GM10847 (cell line): ENCODE results near the gene OGFOD2.

ENCODE experiments used
- POLR2A ChIP-seq: IDR thresholded peaks from 2 replicates; pipeline ENCODE4 v1.6.1; 2011; ENCODE audit not compliant: insufficient read length; ENCODE audit errors: extremely low read depth

Gene OGFOD2

DNA sequence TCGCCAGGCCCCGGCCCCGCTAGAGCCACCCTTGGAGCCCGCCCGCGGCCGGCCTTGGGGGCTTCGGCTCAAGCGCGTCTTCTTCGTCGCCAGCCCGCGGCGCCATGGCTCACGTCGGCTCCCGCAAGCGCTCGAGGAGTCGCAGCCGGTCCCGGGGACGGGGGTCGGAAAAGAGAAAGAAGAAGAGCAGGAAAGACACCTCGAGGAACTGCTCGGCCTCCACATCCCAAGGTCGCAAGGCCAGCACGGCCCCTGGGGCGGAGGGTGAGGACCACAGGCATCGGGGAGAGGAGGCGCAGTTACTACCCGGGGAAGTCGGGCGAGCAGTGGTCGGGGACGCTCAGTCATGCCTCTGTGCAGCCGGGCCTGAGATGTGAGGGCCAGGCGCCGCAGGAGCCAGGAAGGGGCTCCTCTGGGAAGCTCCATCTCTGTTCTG, 6.0 kb downstream of the OGFOD2 start:
- no peak for TF ChIP-seq POLR2A

DNA sequence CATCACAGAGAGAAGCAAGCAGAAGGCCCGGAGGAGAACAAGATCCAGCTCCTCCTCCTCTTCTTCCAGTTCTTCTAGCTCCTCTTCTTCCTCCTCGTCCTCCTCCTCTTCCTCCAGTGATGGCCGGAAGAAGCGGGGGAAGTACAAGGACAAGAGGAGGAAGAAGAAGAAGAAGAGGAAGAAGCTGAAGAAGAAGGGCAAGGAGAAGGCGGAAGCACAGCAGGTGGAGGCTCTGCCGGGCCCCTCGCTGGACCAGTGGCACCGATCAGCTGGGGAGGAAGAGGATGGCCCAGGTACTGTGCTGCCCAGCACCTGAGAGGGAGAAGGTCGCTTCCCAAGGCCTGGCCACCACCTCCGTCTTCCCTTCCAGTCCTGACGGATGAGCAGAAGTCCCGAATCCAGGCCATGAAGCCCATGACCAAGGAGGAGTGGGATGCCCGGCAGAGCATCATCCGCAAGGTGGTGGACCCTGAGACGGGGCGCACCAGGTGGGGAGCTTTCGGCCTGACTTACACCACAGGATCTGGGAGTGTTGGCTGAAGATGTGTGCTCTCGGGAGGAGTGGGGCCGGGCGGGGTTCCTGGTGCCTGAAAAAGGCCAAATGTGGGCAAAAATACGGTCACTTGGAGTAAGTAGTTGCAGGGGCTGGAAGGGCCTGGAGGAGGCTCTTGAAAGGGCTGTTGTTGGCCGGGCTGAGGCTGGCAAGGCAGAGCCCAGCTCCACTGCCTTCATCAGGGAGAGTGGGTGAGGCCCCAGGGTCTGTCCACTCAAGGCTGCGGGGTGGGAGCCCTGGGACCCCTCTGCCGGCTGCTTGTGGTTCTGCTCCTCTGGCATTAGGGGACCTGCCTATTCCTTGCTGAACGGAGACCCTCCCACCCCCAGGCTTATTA, 6.8 kb downstream of the OGFOD2 start:
- no peak for TF ChIP-seq POLR2A

DNA sequence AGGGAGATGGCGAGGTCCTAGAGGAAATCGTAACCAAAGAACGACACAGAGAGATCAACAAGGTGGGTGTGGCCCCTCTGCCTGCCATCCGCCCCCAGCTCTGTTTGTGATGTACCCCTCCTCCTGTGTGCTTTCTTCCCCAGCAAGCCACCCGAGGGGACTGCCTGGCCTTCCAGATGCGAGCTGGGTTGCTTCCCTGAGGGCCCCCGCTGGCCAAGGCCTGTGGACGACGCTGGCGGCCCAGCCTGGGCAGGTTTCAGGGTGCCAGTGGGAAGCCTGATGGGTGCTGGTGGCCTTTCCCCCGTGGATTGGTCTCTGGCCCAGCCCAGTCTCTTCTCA, 7.4 kb downstream of the OGFOD2 start:
- TF ChIP-seq POLR2A = no peak

DNA sequence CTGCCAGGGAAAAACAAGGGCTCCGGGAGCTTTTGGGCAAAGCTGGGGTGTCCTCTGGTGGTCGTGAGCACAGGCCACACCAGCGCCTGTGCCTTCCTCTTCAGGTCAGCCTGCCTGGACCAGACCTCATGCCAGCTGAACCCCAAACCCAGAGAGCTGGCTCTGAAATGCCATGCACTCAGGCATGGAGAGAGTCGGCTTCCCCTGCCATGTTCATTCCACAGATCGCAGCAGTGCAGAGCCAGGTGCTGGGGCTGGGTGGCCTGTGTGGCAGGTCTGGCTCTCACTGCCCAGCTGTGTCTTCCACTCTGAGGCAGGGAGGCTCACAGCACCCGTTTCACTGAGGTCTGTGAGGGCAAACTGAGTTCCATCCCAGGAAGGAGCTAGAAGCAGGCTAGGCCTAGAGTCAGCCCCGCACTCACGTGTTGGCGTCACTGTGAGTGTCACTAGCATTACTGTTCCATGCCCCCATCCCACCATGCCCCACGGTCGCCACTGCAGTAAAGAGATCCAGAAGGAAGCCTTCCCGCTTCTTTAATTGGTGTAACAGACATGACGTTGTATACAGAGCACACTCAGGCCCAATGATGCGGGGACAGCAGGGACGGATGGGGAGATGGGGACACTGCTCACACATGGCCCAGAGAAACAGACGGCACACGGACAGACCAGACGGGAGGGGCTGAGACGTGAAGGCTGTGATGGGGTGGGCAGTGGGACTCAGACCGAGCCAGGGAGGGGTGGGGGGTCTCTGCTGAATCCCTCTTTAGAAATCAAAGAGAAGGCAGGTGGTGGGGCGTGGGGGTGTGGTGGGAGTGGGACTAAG, 8.1 kb downstream of the OGFOD2 start:
- TF ChIP-seq POLR2A = no peak

DNA sequence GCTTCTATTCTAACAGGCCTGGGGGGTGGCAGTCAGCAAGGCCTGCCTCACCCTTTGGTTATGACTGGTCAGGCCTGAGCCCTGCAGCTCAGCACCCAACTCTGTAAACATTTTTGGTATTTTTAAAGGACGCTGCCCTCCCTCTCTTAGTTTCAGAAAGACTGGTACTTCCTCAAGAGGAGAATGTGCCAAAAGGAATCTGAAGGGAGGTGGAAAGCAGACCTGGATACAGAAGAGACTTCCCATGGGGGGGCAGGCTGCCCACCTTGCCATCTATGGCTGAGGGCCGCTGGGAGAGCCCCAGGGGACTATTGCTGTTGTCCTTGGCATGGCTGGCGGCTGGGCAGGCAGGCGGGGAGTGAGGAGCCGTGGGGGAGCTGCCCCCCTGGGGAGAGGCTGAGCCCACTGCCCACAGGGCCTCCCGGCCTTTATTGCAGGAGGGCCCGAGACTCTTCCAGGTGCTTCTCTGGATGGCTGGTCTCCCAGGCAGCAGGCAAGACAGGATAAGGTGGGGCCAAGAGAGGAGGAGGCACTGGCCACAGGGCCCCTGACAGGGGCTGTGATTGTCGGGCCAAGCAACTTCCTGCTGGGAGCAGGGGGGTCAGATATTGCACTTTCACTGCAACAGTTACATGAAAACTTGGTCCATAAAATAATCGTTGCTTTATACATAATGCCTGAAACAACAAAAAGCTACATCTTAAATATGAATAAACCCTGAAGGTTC, 8.9 kb downstream of the OGFOD2 start:
- TF ChIP-seq POLR2A = no peak

DNA sequence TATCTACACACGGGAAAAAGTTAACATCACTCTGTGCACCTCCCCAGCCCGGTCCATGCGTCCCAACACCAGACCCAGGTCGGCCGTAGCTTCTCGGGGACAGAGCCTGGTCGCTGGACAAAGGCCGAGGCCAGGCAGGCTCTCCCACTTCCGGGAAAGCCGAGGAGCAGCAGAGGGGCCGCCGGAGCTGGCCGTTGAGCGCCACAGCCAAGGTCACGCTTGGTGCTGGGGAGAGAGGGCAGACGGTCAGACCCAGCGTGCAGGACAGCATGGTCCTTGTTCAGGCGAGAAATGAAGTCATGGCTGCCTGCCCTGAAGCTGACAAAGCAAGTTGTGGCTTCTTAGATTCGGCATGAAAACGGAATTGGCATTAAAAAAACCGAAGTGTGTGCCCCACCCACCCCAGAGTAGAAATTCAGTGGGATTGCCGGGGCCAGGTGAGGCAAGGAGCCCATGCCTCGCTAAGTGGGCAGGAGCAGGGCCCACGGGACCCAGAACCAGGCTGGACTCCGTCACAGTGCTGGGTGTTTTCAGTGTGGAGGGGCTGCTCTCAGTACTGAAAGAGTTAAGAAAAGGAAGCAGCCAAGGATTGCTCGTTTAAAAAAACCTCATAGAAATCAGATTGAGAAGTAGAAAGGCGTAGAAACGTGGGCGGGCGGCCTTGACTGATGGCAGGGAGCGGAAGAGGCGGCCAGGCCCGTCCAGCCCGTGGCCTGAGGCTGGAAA, 9.7 kb downstream of the OGFOD2 start:
- TF ChIP-seq POLR2A = no peak

DNA sequence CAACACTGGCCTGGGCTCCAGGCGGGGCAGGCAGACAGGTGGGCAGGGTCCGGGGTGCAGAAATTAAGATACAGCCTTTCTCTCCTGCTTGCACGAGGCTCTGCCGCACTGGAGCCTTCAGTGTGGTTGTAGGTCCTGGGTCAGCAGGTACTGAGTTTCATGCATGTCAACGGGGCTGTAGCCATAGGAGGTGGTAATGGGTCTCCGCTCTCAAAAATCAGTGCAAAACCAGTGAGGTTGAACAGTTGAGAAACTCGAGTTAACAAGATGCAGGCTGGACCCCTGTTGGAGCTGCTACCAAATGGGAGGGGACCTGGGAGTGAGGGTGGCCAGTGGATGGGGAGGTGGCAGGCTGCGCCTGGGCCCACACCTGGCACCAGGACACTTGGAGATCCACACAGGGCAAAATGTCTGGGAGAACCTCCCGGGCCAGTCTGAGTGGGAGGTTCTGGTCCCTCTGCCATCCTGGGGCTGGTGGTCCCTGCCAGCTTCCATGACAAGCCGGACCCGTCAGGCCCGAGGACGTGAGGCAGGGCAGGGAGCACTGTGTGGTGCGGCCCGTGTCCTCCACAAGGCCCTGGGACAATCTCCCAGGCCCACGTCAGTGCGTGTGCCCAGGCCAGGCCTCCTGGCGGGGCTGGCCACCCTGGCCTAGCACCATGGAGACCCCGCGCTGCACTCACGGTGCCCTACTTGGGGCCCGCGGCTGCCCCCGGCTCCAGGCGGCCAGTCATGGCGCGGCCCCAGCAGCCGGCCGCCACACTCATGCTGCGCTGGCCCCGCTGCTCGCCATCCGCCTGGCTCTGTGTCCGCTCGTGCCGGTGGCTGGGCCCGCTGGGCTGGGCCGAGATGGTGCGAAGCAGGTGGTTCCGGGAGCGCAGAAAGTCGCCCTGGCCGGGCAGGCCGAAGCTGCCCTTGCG, 10.6 kb downstream of the OGFOD2 start:
- TF ChIP-seq POLR2A = no peak

DNA sequence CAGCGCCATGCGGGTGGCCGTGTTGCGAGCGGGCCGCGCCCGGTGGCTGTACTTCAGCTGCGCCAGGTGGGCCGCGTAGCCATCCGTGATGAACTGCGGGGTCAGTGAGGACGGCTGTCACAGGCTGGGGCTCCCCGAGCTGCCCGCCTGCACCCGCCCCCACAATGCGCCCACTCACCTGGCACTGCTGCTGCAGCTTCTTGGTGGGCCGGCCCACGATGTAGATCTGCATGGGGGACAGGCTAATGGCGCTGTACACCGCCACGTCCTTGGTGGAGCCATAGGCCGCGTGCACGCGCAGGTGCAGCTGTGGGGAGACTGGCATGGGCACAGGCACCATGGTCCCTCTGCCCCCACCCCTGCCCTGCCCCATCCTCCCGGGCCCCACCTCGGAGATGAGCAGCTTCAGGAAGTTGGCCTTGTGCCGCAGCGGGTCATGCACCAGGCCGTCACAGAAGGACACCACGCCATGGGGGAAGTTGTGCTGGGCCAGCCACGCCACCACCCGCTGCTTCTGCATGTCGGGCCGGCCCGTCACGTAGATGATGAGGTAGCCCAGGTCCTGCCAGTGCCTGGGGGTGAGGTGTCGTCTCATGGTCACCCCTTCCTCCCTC, 11.3 kb downstream of the OGFOD2 start:
- TF ChIP-seq POLR2A = no peak

DNA sequence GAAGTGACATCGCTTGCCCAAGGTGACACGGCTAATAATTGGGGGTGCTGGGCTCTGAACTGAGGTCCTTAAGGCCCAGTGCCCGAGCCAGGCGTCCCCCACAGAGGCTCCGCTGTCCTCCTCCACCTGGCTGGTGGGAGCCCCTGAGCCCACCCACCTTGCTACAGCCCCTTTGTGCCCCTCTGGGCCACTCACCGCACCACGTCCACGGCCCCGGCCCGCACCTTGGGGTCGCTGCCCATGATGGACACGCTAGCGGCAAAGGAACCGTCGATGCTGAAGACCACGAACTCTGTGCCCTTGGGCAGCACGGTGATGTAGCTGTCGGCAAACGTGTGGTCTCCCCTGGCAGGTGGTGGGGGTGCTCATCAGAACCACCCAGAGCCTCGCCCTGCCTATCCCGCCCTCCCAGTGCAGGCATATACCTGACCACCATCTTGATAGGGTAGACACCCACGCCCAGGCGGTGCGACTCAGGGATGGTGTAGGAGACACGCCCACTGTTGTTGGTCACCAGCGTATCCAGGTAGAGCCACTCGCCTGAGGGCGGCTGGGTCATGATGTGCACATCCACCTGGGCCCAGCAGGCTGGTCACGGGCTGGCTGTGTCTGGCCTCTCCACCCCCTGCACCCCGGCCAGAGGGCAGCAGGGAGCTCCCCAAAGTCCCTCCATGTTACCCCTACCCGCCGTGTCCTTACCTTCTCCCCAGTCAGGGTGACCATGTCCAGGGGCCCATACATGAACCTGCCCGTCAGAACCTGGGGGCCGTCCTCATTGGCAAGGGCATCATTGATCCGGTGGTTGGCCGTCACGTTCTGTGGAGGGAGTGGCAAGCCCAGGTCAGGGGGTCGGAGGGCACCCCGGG, 12.3 kb downstream of the OGFOD2 start:
- TF ChIP-seq POLR2A = no peak

DNA sequence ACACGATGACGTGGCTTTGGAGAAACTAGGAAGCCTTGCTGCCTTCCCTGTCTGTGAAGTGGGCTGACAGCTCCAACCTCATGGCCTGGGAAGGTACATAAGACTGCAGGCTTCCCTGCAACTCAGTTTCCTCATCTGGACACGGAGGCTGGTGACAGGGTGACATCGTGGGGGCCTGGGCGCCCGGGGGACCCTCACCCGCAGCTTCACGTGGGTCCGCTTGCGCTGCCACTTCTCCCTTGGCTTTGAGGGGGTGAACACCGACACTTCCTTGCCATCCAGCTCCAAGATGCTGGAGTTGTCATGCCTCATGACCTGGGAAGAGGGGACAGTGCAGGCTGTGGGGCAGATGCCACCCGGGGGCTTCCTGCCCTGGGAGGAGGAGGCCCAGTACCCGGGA, 13.0 kb downstream of the OGFOD2 start:
- no peak for TF ChIP-seq POLR2A

DNA sequence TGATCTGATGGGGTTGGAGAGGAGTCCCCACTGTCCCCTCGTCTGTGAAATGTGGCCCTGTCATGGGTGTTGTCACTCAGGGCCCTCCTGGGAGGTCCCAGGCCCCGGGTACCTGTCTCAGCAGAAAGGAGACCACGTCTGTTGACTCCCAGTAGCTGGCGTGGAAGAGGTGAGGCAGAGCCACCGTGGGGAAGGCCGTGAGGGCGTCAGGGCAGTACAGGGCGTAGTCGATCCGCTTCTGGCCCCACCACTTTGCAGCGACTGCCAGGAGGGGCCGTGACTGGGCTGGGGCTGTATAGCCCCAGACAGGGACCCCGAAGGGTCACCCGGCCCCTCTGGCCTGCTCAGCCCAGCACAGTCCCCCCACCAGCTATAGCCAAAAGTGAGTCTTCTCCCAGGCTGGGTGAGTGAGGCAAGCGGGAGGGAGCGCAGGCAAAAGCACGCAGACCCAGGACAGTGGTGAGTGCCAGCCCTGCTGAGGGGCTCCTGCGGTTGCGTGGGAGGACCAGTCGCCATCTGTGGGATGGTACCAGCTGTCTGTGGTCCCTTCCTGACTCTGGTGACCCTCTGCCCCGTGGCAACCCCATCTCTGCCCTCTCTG, 13.7 kb downstream of the OGFOD2 start:
- TF ChIP-seq POLR2A = no peak

DNA sequence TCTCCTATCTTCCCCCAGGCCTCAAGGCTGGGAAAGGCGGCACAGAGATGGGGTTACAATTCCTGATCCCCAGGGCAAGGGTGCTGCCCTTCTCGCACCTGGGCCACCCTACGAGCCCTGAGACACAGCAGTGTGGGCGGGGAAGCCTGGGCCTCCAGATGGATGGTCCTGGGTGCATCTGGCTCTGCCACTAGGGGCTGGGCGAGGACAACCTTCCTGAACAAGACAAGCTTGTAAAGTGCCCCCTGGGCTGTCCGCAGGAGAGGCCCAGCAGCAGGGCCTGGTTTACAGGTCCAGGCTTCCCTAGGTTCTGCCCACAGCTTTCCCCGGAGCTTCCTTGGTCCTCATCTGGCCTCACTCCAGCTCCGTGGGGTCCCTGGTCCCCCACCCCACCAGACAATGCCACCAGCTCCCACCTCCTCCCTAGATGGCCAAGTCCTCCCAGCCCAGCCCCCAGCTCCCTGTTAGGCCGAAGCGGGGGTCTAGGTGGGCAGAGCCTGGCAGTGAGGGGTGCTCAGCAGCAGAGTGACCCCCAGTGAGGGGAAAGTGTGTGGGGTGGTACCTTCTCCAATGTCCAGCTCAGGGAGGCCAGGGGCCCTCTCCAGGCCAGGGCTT, 14.3 kb downstream of the OGFOD2 start:
- no peak for TF ChIP-seq POLR2A
